GM23248 (cell line): ENCODE results near the gene SSR2. TPM values are rescaled to one million over a fixed set of nuclear protein-coding genes. Genes with fewer than 3 reads are reported as not detected.
A peak's percentile ranks its signal among the peaks of the same experiment; 100 is the strongest.

Source experiments
- DNase-seq: peaks from one replicate; pipeline ENCODE4 v3.0.0-alpha.2; 2015
- H2AFZ ChIP-seq: fragments of 200-600 bp; sonication (generic); 2 replicates; pipeline ENCODE4 v1.6.1; 2016; ENCODE audit warnings: antibody characterized with exemption
- H3F3A ChIP-seq: fragments of 200-600 bp; sonication (generic); 2 replicates; pipeline ENCODE4 v1.6.1; 2016; ENCODE audit warnings: mild to moderate bottlenecking, antibody characterized with exemption, mixed run types; ENCODE audit not compliant: insufficient read depth
- H3K27ac ChIP-seq: fragments of 200-600 bp; sonication (generic); 2 replicates; pipeline ENCODE4 v1.5.1; 2016; ENCODE audit warnings: mild to moderate bottlenecking
- H3K27me3 ChIP-seq: fragments of 200-600 bp; sonication (generic); replicated peaks from 2 replicates; pipeline ENCODE4 v1.6.1; 2016; ENCODE audit warnings: mild to moderate bottlenecking; ENCODE audit not compliant: insufficient read depth
- H3K36me3 ChIP-seq: fragments of 200-600 bp; sonication (generic); 2 replicates; pipeline ENCODE4 v1.6.1; 2016; ENCODE audit warnings: low read depth, mild to moderate bottlenecking
- H3K4me1 ChIP-seq: fragments of 200-600 bp; sonication (generic); 2 replicates; pipeline ENCODE4 v1.6.1; 2016; ENCODE audit warnings: mild to moderate bottlenecking; ENCODE audit not compliant: insufficient read depth
- H3K4me2 ChIP-seq: fragments of 200-600 bp; sonication (generic); one replicate; pipeline ENCODE4 v1.6.1; 2016; ENCODE audit warnings: mild to moderate bottlenecking; ENCODE audit not compliant: unreplicated experiment
- H3K4me3 ChIP-seq: fragments of 200-600 bp; sonication (generic); 2 replicates; pipeline ENCODE4 v1.5.1; 2016; ENCODE audit warnings: mild to moderate bottlenecking
- H3K79me2 ChIP-seq: fragments of 200-600 bp; sonication (generic); 2 replicates; pipeline ENCODE4 v1.6.1; 2016; ENCODE audit warnings: mild to moderate bottlenecking; ENCODE audit not compliant: insufficient read depth
- H3K9ac ChIP-seq: fragments of 200-600 bp; sonication (generic); 2 replicates; pipeline ENCODE4 v1.6.1; 2016; ENCODE audit warnings: mild to moderate bottlenecking
- H3K9me2 ChIP-seq: fragments of 200-600 bp; sonication (generic); 2 replicates; pipeline ENCODE4 v1.6.1; 2016; ENCODE audit warnings: mixed run types, mild to moderate bottlenecking, moderate library complexity; ENCODE audit not compliant: insufficient read depth
- H3K9me3 ChIP-seq: fragments of 200-600 bp; sonication (generic); one replicate; pipeline ENCODE4 v1.6.1; 2017; ENCODE audit warnings: low read depth
- H4K20me1 ChIP-seq: fragments of 200-600 bp; sonication (generic); 2 replicates; pipeline ENCODE4 v1.6.0; 2016; ENCODE audit not compliant: insufficient read depth
- EZH2 ChIP-seq: fragments of 200-600 bp; sonication (generic); IDR thresholded peaks from 2 replicates; pipeline ENCODE4 v1.6.1; 2018; ENCODE audit warnings: antibody characterized with exemption, mild to moderate bottlenecking; ENCODE audit not compliant: insufficient read depth, poor library complexity, severe bottlenecking
- EZH2phosphoT487 ChIP-seq: fragments of 200-600 bp; sonication (generic); IDR thresholded peaks from 2 replicates; pipeline ENCODE4 v1.6.1; 2018; ENCODE audit warnings: antibody characterized with exemption, moderate library complexity, mild to moderate bottlenecking, low read depth; ENCODE audit not compliant: insufficient read depth
- WGBS, 2 experiments: methylation state at CpG; one replicate each; pipeline ENCODE4 v1.1.6; 2015 to 2017; ENCODE audit warnings: low lambda C conversion rate in 2 of 2, low coverage in 1 of 2; ENCODE audit errors: missing lambda C conversion rate in 2 of 2; 5-methylcytosine and 5-hydroxymethylcytosine counted together
- in situ Hi-C: fragments of 300-500 bp; cut with MboI; formaldehyde crosslinking; loops from 2 replicates; pipeline ENCODE4 v1.15.0; 2020
- polyA plus RNA-seq: library from polyadenylated mRNA; unstranded; fragments of >200 nt; fragmentation: Nextera tagmentation; extraction: Ambion mirVana; gene quantifications from 2 replicates; pipeline ENCODE4 v1.2.1, GENCODE V29; 2016
- total RNA-seq: library from RNA; depleted of rRNA; stranded (reverse); fragments of >200 nt; shearing (Covaris generic); gene quantifications from 2 replicates; pipeline ENCODE4 v1.2.3, GENCODE V29; 2014

The SSR2 gene
- total and polyA plus RNA-seq, 2 experiments from 2014 or later, result 318 to 695 TPM

GRCh38 chr1:156019946-156020292 is 832 bp downstream of the SSR2 start:
- H3K9me2 ChIP-seq, result no peaks in the 10 kb centered on the region
- TF ChIP-seq EZH2phosphoT487 (no peak), EZH2 (no peak)
- peak overlapping the region; percentile 83 for H3K9ac ChIP-seq
- no peak overlapping the region for H3K27ac ChIP-seq
- peak overlapping the region; percentile 86 for H3K4me3 ChIP-seq
- WGBS, 2 experiments, result 26 to 31% methylated on average over 8 of the region's 8 CpGs
- H3K36me3 ChIP-seq, result peaks cover 29% of the 10 kb centered on the region
- no peak for DNase-seq
- H4K20me1 ChIP-seq, result no peaks in the 10 kb centered on the region
- H3K79me2 ChIP-seq, result peaks cover 54% of the 10 kb centered on the region
- H3K4me2 ChIP-seq, result peak overlapping the region; percentile 75
- no peaks in the 10 kb centered on the region for H3K9me3 ChIP-seq
- H3K27me3 ChIP-seq, result no peaks in the 10 kb centered on the region
- H2AFZ ChIP-seq, result peak overlapping the region; percentile 79; the same call in 1 of the 2 replicates
- 0 out of 2 replicates have a peak, but pooled peaks cover 10% of the 10 kb centered on the region for H3K4me1 ChIP-seq
- H3F3A ChIP-seq, result peaks cover 2% of the 10 kb centered on the region; the same call in 1 of the 2 replicates
- in situ Hi-C loops, result no loop called here

GRCh38 chr1:156014829-156015228 is 5.9 kb downstream of the SSR2 start:
- H4K20me1 ChIP-seq, result 0 out of 2 replicates have a peak, but pooled peaks cover 4% of the 10 kb centered on the region
- H3K79me2 ChIP-seq, result peaks cover 75% of the 10 kb centered on the region
- H3K9me3 ChIP-seq, result no peaks in the 10 kb centered on the region
- no peak overlapping the region for H3K4me2 ChIP-seq
- H3K4me1 ChIP-seq, result 0 out of 2 replicates have a peak, but pooled peaks cover 9% of the 10 kb centered on the region
- no peak overlapping the region for H3K9ac ChIP-seq
- 85 to 86% methylated on average over 7 of the region's 7 CpGs for WGBS, 2 experiments
- no peaks in the 10 kb centered on the region for H3K27me3 ChIP-seq
- DNase-seq, result no peak
- H3F3A ChIP-seq, result peaks cover 36% of the 10 kb centered on the region
- no peak overlapping the region for H3K4me3 ChIP-seq
- TF ChIP-seq EZH2phosphoT487, result no peak
- TF ChIP-seq EZH2, result no peak
- H2AFZ ChIP-seq, result no peak overlapping the region
- H3K27ac ChIP-seq, result no peak overlapping the region
- in situ Hi-C loops, result no loop called here
- H3K9me2 ChIP-seq, result no peaks in the 10 kb centered on the region
- H3K36me3 ChIP-seq, result peaks cover 75% of the 10 kb centered on the region

GRCh38 chr1:156012051-156012817 is 8.5 kb downstream of the SSR2 start:
- H3K36me3 ChIP-seq, result peaks cover 65% of the 10 kb centered on the region
- WGBS, 2 experiments, result 85 to 87% methylated on average over 4 of the region's 4 CpGs
- TF ChIP-seq EZH2phosphoT487, result no peak
- TF ChIP-seq EZH2, result no peak
- H2AFZ ChIP-seq, result no peak overlapping the region
- peaks cover 51% of the 10 kb centered on the region for H3F3A ChIP-seq
- no peak overlapping the region for H3K4me3 ChIP-seq
- 0 out of 2 replicates have a peak, but pooled peaks cover 4% of the 10 kb centered on the region for H4K20me1 ChIP-seq
- H3K4me1 ChIP-seq, result no peaks in the 10 kb centered on the region
- no peak overlapping the region for H3K9ac ChIP-seq
- H3K9me3 ChIP-seq, result no peaks in the 10 kb centered on the region
- no peaks in the 10 kb centered on the region for H3K27me3 ChIP-seq
- peaks cover 50% of the 10 kb centered on the region for H3K79me2 ChIP-seq
- in situ Hi-C loops, result no loop called here
- no peak overlapping the region for H3K27ac ChIP-seq
- H3K9me2 ChIP-seq, result no peaks in the 10 kb centered on the region
- DNase-seq, result no peak
- H3K4me2 ChIP-seq, result no peak overlapping the region

- Histone ChIP-seq H3K9me3 (no peaks in the 10 kb centered on the region), H3K4me3 (no peak overlapping the region), H2AFZ (no peak overlapping the region), H3K27me3 (no peaks in the 10 kb centered on the region), H3K79me2 (peaks cover 25% of the 10 kb centered on the region; the same call in 1 of the 2 replicates), H4K20me1 (0 out of 2 replicates have a peak, but pooled peaks cover 4% of the 10 kb centered on the region), H3K9ac (no peak overlapping the region), H3K9me2 (no peaks in the 10 kb centered on the region), H3K36me3 (peaks cover 47% of the 10 kb centered on the region), H3K4me2 (no peak overlapping the region), H3K27ac (no peak overlapping the region), H3F3A (peaks cover 55% of the 10 kb centered on the region), H3K4me1 (no peaks in the 10 kb centered on the region)
- DNase-seq, result no peak
- 36 to 45% methylated on average over 3 of the region's 3 CpGs for WGBS, 2 experiments
- no peak for TF ChIP-seq EZH2phosphoT487
- no peak for TF ChIP-seq EZH2
- in situ Hi-C loops, result no loop called here
These were observed 11.3 kb downstream of the SSR2 start for GRCh38 chr1:156009404-156009803.
